Measurements from ENCODE around the gene EHMT1. TPM values are rescaled to one million over a fixed set of nuclear protein-coding genes. Genes with fewer than 3 reads are reported as not detected.

EHMT1 gene
- polyA plus RNA-seq, 1 experiment, result 23.3 TPM

DNA sequence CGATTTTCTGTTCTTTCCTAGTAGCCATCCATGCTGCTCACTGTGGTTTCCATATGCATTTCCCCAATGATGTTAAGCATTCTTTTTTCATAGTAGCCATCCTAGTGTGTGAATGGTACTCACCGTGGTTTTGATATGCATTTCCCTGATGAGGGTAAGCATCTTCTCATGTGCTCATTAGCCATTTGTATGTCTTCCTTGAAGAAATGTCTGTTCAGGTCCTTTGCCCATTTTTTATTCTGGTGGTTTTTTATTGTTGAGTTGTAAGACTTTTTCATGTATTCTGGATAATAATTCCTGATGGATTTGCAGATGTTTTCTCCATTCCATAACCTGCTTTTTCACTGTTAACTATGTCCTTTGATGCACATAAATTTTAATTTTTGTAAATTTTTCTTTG, 108.0 kb downstream of the EHMT1 start:
- TF ChIP-seq CTCF (IDR thresholded peaks at IDR 0.05; ENCODE audit: insufficient read depth, low read depth, low read length), result no peak
- no peak overlapping the region for H3K4me3 ChIP-seq (ENCODE audit: low read depth, low read length)
- POLR2A ChIA-PET, result no interaction called here
- CTCF ChIA-PET, result no interaction called here
- DNase-seq (ENCODE audit: low read depth), result no peak
- H3K36me3 ChIP-seq (ENCODE audit: control insufficient read depth, insufficient read depth, low read length), result peaks cover 16% of the 10 kb centered on the region
- H3K27me3 ChIP-seq (ENCODE audit: control insufficient read depth, insufficient read depth, low read length), result no peaks in the 10 kb centered on the region

DNA sequence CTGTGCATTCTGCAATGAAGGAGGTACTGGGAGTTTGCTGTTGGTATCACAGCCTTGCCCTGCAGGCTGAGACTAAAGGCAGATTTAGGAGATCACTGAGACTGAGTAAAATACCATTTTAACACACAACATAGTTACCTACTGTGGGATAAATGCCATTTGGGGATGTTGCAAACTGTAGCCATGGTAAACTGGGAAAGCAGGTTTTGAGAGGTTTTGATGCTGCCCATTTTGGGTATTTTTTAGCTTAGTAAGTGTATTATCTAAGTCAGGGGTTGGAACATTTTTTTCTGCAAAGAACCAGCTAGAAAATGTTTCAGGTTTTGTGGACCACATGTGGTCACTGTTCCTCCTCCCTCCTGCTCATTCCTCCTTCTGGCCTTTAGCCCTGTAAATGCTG, 108.9 kb downstream of the EHMT1 start:
- no peak for TF ChIP-seq CTCF (IDR thresholded peaks at IDR 0.05; ENCODE audit: insufficient read depth, low read depth, low read length)
- Histone ChIP-seq H3K4me3 (ENCODE audit: low read depth, low read length) (no peak overlapping the region), H3K36me3 (ENCODE audit: control insufficient read depth, insufficient read depth, low read length) (peaks cover 16% of the 10 kb centered on the region), H3K27me3 (ENCODE audit: control insufficient read depth, insufficient read depth, low read length) (no peaks in the 10 kb centered on the region)
- ChIA-PET POLR2A (no interaction called here), CTCF (interaction anchor here (1.2 to 1.4 kb wide), 3 partner anchors 32 to 55 kb away, joined by 3 read pairs; no protein-coding TSS in a partner anchor)
- no peak for DNase-seq (ENCODE audit: low read depth)

DNA sequence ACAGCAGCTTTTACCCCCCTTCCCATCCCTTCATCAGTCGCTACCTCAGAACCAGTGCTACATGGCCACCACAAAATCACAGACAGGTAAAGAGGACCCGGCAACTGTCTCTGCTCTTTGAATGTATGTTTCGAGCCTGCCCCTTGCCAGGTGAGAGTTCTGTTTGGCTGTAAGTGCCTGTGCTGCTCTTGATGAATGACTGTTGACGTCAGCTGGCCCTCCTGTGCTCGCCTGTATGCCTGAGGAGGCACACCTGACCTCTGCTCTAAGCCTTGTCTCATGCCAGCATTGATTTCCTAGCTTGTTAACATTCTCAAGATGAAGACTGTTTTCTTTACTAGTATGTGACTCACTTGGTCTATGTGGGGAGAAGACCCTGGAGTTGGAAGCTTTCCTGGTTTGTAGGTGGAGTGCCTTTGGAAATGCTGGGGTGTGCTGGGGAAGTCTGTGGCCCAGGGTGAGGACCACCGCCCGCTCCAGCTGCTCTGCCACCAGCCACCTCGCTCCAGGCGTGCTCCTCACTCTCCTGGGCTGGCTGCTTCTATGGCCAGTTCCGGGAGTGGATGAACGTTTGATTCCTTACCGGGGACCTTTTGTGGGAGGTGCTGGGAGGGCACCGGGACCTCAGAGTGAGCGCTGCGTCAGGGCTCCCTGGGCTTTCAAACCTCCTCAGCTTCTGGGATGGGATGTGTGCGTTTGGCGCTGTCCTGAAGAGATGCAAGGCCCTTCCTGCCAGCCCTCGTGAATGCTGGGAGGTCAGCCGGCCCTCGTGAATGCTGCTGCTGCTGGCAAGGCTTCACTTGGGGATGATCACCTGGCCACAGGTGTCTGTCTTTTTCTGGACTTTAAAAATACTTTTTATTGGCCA, 109.9 kb downstream of the EHMT1 start:
- Histone ChIP-seq H3K36me3 (ENCODE audit: control insufficient read depth, insufficient read depth, low read length) (peaks cover 16% of the 10 kb centered on the region), H3K27me3 (ENCODE audit: control insufficient read depth, insufficient read depth, low read length) (no peaks in the 10 kb centered on the region), H3K4me3 (ENCODE audit: low read depth, low read length) (no peak overlapping the region)
- ChIA-PET CTCF (interaction anchor here (1.2 to 1.4 kb wide), 3 partner anchors 33 to 56 kb away, joined by 3 read pairs; no protein-coding TSS in a partner anchor), POLR2A (no interaction called here)
- no peak for TF ChIP-seq CTCF (IDR thresholded peaks at IDR 0.05; ENCODE audit: insufficient read depth, low read depth, low read length)
- DNase-seq (ENCODE audit: low read depth), result no peak

GRCh38 chr9:137731216-137731946, 112.6 kb downstream of the EHMT1 start:
- POLR2A ChIA-PET, result no interaction called here
- TF ChIP-seq CTCF (IDR thresholded peaks at IDR 0.05; ENCODE audit: insufficient read depth, low read depth, low read length), result no peak
- Histone ChIP-seq H3K36me3 (ENCODE audit: control insufficient read depth, insufficient read depth, low read length) (peaks cover 13% of the 10 kb centered on the region), H3K27me3 (ENCODE audit: control insufficient read depth, insufficient read depth, low read length) (no peaks in the 10 kb centered on the region), H3K4me3 (ENCODE audit: low read depth, low read length) (no peak overlapping the region)
- DNase-seq (ENCODE audit: low read depth), result no peak
- CTCF ChIA-PET, result interaction anchor here (1.1 kb wide), 1 partner anchor 14 kb away, joined by 4 read pairs; no protein-coding TSS in a partner anchor
